HepG2 (cell line): Measurements from ENCODE around the gene SLC8A2. TPM values are rescaled to one million over a fixed set of nuclear protein-coding genes. Genes with fewer than 3 reads are reported as not detected.

Experiments
- AGO2 ChIP-seq: fragments of 200-400 bp; formaldehyde crosslinking; optimal IDR thresholded peaks from 2 replicates; pipeline ENCODE3; 2017; ENCODE audit warnings: mild to moderate bottlenecking, low read depth, low read length, moderate library complexity
- EEA1 ChIP-seq: sonication (generic); formaldehyde crosslinking; IDR thresholded peaks from 2 replicates; pipeline ENCODE4 v1.5.1; 2020; ENCODE audit warnings: mild to moderate bottlenecking, missing genetic modification reagents, borderline replicate concordance
- ESRRA ChIP-seq: sonication (generic); formaldehyde crosslinking; IDR thresholded peaks from 2 replicates; pipeline ENCODE4 v1.5.1; 2020; ENCODE audit warnings: mild to moderate bottlenecking, low read depth, missing genetic modification reagents
- FOXK1 ChIP-seq: sonication (generic); formaldehyde crosslinking; IDR thresholded peaks from 2 replicates; pipeline ENCODE4 v1.4.0; 2020; ENCODE audit warnings: low read depth, missing genetic modification reagents, borderline replicate concordance
- HIVEP1 ChIP-seq: sonication (generic); formaldehyde crosslinking; IDR thresholded peaks from 2 replicates; pipeline ENCODE4 v1.4.0; 2020; ENCODE audit warnings: mild to moderate bottlenecking, missing genetic modification reagents
- HNF4G ChIP-seq, 2 experiments: sonication (generic) in 1 of 2; formaldehyde crosslinking in 1 of 2; IDR thresholded peaks; 2 replicates each; pipeline versions ENCODE4 v1.4.0 to v1.6.1; 2011 to 2020; ENCODE audit warnings: borderline replicate concordance in 2 of 2, low read depth in 2 of 2, mild to moderate bottlenecking in 2 of 2, low read length in 1 of 2, missing genetic modification reagents in 1 of 2, moderate library complexity in 1 of 2
- KLF13 ChIP-seq: sonication (generic); formaldehyde crosslinking; IDR thresholded peaks from 2 replicates; pipeline ENCODE4 v1.4.0; 2020; ENCODE audit warnings: mild to moderate bottlenecking, missing genetic modification reagents
- RFX1 ChIP-seq: fragments of 450-650 bp; IDR thresholded peaks from 2 replicates; pipeline ENCODE4 v1.6.1; 2017
- ZKSCAN5 ChIP-seq: sonication (generic); formaldehyde crosslinking; IDR thresholded peaks from 2 replicates; pipeline ENCODE4 v1.5.1; 2020; ENCODE audit warnings: mild to moderate bottlenecking, missing genetic modification reagents
- ZNF30 ChIP-seq: sonication (generic); formaldehyde crosslinking; IDR thresholded peaks from 2 replicates; pipeline ENCODE4 v1.5.0; 2020; ENCODE audit warnings: mild to moderate bottlenecking, missing genetic modification reagents
- ZNF550 ChIP-seq: sonication (generic); formaldehyde crosslinking; IDR thresholded peaks from 2 replicates; pipeline ENCODE4 v1.4.0; 2020; ENCODE audit warnings: mild to moderate bottlenecking, missing genetic modification reagents, borderline replicate concordance
- ZNF839 ChIP-seq: sonication (generic); formaldehyde crosslinking; IDR thresholded peaks from 2 replicates; pipeline ENCODE4 v1.4.0; 2020; ENCODE audit warnings: missing genetic modification reagents, mild to moderate bottlenecking, borderline replicate concordance
- polyA plus RNA-seq, 8 experiments: library from polyadenylated mRNA; depleted of rRNA in 3 of 8; stranded (reverse) in 7 of 8; unstranded in 1 of 8; fragments of >200 nt; fragmentation: Illumina TruSeq in 4 of 8; extraction: Trizol in 4 of 8; gene quantifications; 2 replicates each; pipeline versions ENCODE4 v1.2.1 to v1.2.3, GENCODE V29; 2011 to 2016; ENCODE audit warnings: low read depth in 4 of 8, missing spikeins in 1 of 8, mixed read lengths in 1 of 8; ENCODE audit not compliant: insufficient read depth in 1 of 8
- total RNA-seq, 5 experiments: library from RNA; depleted of rRNA; stranded (reverse); fragments of >200 nt; fragmentation: Illumina TruSeq; extraction: Trizol; gene quantifications; 2 replicates each; pipeline ENCODE4 v1.2.3, GENCODE V29; 2016; ENCODE audit warnings: low read depth in 1 of 5
- TF ChIP-seq, protein P1 (sequence below), 2 experiments: sonication (generic) in 1 of 2; formaldehyde crosslinking in 1 of 2; IDR thresholded peaks; 2 replicates each; pipeline versions ENCODE4 v1.4.0 to v1.6.1; 2016 to 2020; ENCODE audit warnings: borderline replicate concordance in 1 of 2, low read depth in 1 of 2, mild to moderate bottlenecking in 1 of 2, missing genetic modification reagents in 1 of 2
- TF ChIP-seq, protein P2 (sequence below): sonication (generic); formaldehyde crosslinking; conservative IDR thresholded peaks from 2 replicates; pipeline ENCODE4 v1.4.0; 2020; ENCODE audit warnings: missing genetic modification reagents
- TF ChIP-seq, protein P3 (sequence below): IDR thresholded peaks from 2 replicates; pipeline ENCODE4 v1.6.1; 2016; ENCODE audit warnings: mild to moderate bottlenecking
- TF ChIP-seq, protein P4 (sequence below): sonication (generic); IDR thresholded peaks from 2 replicates; pipeline ENCODE4 v1.6.1; 2016; ENCODE audit warnings: low read depth, borderline replicate concordance
- TF ChIP-seq, protein P5 (sequence below): sonication (generic); formaldehyde crosslinking; IDR thresholded peaks from 2 replicates; pipeline ENCODE4 v1.5.1; 2020; ENCODE audit warnings: missing genetic modification reagents, mild to moderate bottlenecking, borderline replicate concordance

Gene SLC8A2
- total and polyA plus RNA-seq, 2 of the 13 experiments (the other 11 are each of a cell fraction or from before 2014, with no cell fraction given), result 0.02 TPM; not detected in 1

DNA sequence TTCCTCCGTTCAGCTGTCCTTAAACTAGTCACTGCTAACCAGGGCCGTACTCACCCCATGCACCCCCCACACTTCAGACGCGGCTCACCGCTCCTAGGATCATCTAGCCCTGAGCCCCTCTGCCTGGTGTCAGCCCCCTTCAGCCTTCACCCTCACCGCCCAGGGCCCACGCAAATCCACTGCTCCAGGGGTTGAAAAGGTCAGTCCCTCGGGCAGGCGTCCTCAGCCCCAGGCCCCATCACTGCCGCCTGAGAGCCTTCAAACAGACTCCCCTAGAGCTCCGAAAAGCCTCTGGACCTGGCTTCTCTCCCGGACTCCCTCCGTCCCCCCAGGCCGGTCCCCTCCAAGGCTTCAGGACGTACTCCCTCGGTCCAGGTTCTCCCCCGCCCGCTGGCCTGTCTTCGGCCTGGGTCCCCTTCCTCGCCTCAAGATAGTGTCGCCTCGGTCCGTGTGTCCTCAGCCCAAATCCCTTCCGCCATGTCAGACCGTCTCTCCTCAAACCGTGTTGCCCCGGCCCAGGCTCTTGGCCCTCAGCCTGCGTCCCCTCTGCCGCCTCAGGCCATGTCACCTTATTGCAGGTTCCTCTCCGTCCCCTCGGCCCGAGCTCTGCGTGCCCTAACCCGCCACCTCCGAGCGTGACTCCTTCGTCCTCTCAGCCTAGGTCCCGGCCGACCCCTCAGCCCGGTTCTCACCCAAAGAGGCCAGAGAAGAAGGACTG lies 42.6 kb upstream of the SLC8A2 start (continued):
- TF ChIP-seq ZNF550 (CRISPR knock-in tag), result no peak
- TF ChIP-seq ESRRA (CRISPR knock-in tag), result no peak; the same call in 1 of the 2 replicates
- no peak for TF ChIP-seq RFX1
- no peak for TF ChIP-seq FOXK1 (CRISPR knock-in tag)
- peak; percentile 54 for TF ChIP-seq AGO2
- TF ChIP-seq ZNF30 (CRISPR knock-in tag), result peak; percentile 44; the same call in 1 of the 2 replicates
- TF ChIP-seq ZKSCAN5 (CRISPR knock-in tag), result no peak
- TF ChIP-seq, protein P1, sequence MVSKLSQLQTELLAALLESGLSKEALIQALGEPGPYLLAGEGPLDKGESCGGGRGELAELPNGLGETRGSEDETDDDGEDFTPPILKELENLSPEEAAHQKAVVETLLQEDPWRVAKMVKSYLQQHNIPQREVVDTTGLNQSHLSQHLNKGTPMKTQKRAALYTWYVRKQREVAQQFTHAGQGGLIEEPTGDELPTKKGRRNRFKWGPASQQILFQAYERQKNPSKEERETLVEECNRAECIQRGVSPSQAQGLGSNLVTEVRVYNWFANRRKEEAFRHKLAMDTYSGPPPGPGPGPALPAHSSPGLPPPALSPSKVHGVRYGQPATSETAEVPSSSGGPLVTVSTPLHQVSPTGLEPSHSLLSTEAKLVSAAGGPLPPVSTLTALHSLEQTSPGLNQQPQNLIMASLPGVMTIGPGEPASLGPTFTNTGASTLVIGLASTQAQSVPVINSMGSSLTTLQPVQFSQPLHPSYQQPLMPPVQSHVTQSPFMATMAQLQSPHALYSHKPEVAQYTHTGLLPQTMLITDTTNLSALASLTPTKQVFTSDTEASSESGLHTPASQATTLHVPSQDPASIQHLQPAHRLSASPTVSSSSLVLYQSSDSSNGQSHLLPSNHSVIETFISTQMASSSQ (IDR thresholded peaks at IDR 0.05; ENCODE audit: low read depth), result no peak
- TF ChIP-seq, protein P1 (CRISPR knock-in tag; IDR thresholded peaks at IDR 0.05; ENCODE audit: borderline replicate concordance), result no peak
- TF ChIP-seq HNF4G (IDR thresholded peaks at IDR 0.05; ENCODE audit: borderline replicate concordance, low read depth, low read length), result no peak
- 0 out of 2 replicates have a peak, but pooled peaks have one; percentile 26 for TF ChIP-seq HNF4G (CRISPR knock-in tag; IDR thresholded peaks at IDR 0.05; ENCODE audit: borderline replicate concordance, low read depth)
- TF ChIP-seq, protein P2, sequence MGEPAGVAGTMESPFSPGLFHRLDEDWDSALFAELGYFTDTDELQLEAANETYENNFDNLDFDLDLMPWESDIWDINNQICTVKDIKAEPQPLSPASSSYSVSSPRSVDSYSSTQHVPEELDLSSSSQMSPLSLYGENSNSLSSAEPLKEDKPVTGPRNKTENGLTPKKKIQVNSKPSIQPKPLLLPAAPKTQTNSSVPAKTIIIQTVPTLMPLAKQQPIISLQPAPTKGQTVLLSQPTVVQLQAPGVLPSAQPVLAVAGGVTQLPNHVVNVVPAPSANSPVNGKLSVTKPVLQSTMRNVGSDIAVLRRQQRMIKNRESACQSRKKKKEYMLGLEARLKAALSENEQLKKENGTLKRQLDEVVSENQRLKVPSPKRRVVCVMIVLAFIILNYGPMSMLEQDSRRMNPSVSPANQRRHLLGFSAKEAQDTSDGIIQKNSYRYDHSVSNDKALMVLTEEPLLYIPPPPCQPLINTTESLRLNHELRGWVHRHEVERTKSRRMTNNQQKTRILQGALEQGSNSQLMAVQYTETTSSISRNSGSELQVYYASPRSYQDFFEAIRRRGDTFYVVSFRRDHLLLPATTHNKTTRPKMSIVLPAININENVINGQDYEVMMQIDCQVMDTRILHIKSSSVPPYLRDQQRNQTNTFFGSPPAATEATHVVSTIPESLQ (CRISPR knock-in tag), result no peak
- peak; percentile 40 for TF ChIP-seq EEA1 (CRISPR knock-in tag)
- no peak for TF ChIP-seq KLF13 (CRISPR knock-in tag)
- TF ChIP-seq, protein P3, sequence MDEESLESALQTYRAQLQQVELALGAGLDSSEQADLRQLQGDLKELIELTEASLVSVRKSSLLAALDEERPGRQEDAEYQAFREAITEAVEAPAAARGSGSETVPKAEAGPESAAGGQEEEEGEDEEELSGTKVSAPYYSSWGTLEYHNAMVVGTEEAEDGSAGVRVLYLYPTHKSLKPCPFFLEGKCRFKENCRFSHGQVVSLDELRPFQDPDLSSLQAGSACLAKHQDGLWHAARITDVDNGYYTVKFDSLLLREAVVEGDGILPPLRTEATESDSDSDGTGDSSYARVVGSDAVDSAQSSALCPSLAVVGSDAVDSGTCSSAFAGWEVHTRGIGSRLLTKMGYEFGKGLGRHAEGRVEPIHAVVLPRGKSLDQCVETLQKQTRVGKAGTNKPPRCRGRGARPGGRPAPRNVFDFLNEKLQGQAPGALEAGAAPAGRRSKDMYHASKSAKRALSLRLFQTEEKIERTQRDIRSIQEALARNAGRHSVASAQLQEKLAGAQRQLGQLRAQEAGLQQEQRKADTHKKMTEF (CRISPR knock-in tag), result no peak
- TF ChIP-seq, protein P4, sequence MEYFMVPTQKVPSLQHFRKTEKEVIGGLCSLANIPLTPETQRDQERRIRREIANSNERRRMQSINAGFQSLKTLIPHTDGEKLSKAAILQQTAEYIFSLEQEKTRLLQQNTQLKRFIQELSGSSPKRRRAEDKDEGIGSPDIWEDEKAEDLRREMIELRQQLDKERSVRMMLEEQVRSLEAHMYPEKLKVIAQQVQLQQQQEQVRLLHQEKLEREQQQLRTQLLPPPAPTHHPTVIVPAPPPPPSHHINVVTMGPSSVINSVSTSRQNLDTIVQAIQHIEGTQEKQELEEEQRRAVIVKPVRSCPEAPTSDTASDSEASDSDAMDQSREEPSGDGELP, result no peak
- no peak for TF ChIP-seq ZNF839
- TF ChIP-seq, protein P5, sequence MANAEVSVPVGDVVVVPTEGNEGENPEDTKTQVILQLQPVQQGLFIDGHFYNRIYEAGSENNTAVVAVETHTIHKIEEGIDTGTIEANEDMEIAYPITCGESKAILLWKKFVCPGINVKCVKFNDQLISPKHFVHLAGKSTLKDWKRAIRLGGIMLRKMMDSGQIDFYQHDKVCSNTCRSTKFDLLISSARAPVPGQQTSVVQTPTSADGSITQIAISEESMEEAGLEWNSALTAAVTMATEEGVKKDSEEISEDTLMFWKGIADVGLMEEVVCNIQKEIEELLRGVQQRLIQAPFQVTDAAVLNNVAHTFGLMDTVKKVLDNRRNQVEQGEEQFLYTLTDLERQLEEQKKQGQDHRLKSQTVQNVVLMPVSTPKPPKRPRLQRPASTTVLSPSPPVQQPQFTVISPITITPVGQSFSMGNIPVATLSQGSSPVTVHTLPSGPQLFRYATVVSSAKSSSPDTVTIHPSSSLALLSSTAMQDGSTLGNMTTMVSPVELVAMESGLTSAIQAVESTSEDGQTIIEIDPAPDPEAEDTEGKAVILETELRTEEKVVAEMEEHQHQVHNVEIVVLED (CRISPR knock-in tag), result no peak
- TF ChIP-seq HIVEP1 (CRISPR knock-in tag), result peak; percentile 43; the same call in 1 of the 2 replicates
